Neural cell (in vitro differentiated cells): ENCODE results near the gene IL12RB1. TPM values are rescaled to one million over a fixed set of nuclear protein-coding genes. Genes with fewer than 3 reads are reported as not detected.
A peak's percentile ranks its signal among the peaks of the same experiment; 100 is the strongest.

ENCODE experiments used
- H2AFZ ChIP-seq: fragments of 200-600, 300-800 bp; sonication (generic), shearing (Covaris generic); 2 replicates; pipeline ENCODE4 v1.6.0; 2014; ENCODE audit warnings: low read depth, mild to moderate bottlenecking, antibody characterized with exemption, low read length, moderate library complexity
- H3F3A ChIP-seq: fragments of 200-600 bp; shearing (Covaris generic); 2 replicates; pipeline ENCODE4 v1.6.1; 2016; ENCODE audit warnings: mild to moderate bottlenecking, moderate library complexity, mixed read lengths, antibody characterized with exemption, low read length; ENCODE audit not compliant: insufficient read depth, poor library complexity, severe bottlenecking
- H3K27ac ChIP-seq: fragments of 200-600, 300-800 bp; sonication (generic), shearing (Covaris generic); 2 replicates; pipeline ENCODE4 v1.5.1; 2014; ENCODE audit warnings: mild to moderate bottlenecking, low read length, moderate library complexity
- H3K27me3 ChIP-seq: fragments of 300-800, 200-600 bp; sonication (generic), shearing (Covaris generic); 2 replicates; pipeline ENCODE4 v1.6.0; 2014; ENCODE audit warnings: mild to moderate bottlenecking, low read depth, low read length, moderate library complexity; ENCODE audit not compliant: insufficient read depth
- H3K36me3 ChIP-seq: fragments of 300-800, 200-600 bp; sonication (generic), shearing (Covaris generic); 2 replicates; pipeline ENCODE4 v1.5.1; 2014; ENCODE audit warnings: mild to moderate bottlenecking, antibody characterized with exemption, low read length, moderate library complexity; ENCODE audit not compliant: insufficient read depth
- H3K4me2 ChIP-seq: fragments of 300-800, 200-600 bp; sonication (generic), shearing (Covaris generic); 2 replicates; pipeline ENCODE4 v1.6.0; 2014; ENCODE audit warnings: mild to moderate bottlenecking, low read length
- H3K4me3 ChIP-seq: fragments of 300-800, 200-600 bp; sonication (generic), shearing (Covaris generic); 2 replicates; pipeline ENCODE4 v1.5.1; 2014; ENCODE audit warnings: mild to moderate bottlenecking, low read length, moderate library complexity
- H3K79me2 ChIP-seq: fragments of 200-600 bp; shearing (Covaris generic); replicated peaks from 2 replicates; pipeline ENCODE4 v1.6.0; 2014; ENCODE audit warnings: mild to moderate bottlenecking, low read length, moderate library complexity; ENCODE audit not compliant: insufficient read depth
- H3K9ac ChIP-seq: fragments of 300-800, 200-600 bp; sonication (generic), shearing (Covaris generic); 2 replicates; pipeline ENCODE4 v1.6.1; 2016; ENCODE audit warnings: mild to moderate bottlenecking, low read length, mixed read lengths
- H3K9me2 ChIP-seq: fragments of 200-600 bp; shearing (Covaris generic); 2 replicates; pipeline ENCODE4 v1.6.1; 2016; ENCODE audit warnings: mild to moderate bottlenecking, low read length, mixed read lengths; ENCODE audit not compliant: insufficient read depth
- H3K9me3 ChIP-seq: fragments of 200-600, 300-800 bp; sonication (generic), shearing (Covaris generic); 2 replicates; pipeline ENCODE4 v1.6.1; 2016; ENCODE audit warnings: mild to moderate bottlenecking, mixed run types, low read length, moderate library complexity, mixed read lengths
- H4K20me1 ChIP-seq: fragments of 200-600 bp; shearing (Covaris generic); 2 replicates; pipeline ENCODE4 v1.6.1; 2016; ENCODE audit warnings: mild to moderate bottlenecking, mixed run types; ENCODE audit not compliant: insufficient read depth
- EP300 ChIP-seq: fragments of 450-650 bp; conservative IDR thresholded peaks from 2 replicates; pipeline ENCODE4 v1.6.1; 2014; ENCODE audit warnings: antibody characterized with exemption, mild to moderate bottlenecking, moderate library complexity; ENCODE audit not compliant: poor library complexity, severe bottlenecking
- EZH2 ChIP-seq: fragments of 200-600, 300-800 bp; shearing (Covaris generic), sonication (generic); IDR thresholded peaks from 2 replicates; pipeline ENCODE4 v1.6.1; 2014; ENCODE audit warnings: antibody characterized with exemption, low read length, borderline replicate concordance, mild to moderate bottlenecking; ENCODE audit not compliant: insufficient read depth, poor library complexity, severe bottlenecking
- MXI1 ChIP-seq: fragments of 450-650 bp; conservative IDR thresholded peaks from 2 replicates; pipeline ENCODE4 v1.6.1; 2014; ENCODE audit warnings: antibody characterized with exemption, mild to moderate bottlenecking; ENCODE audit not compliant: poor library complexity, severe bottlenecking
- POLR2AphosphoS5 ChIP-seq: IDR thresholded peaks from 2 replicates; pipeline ENCODE4 v1.6.1; 2012
- RAD21 ChIP-seq: fragments of 450-650 bp; conservative IDR thresholded peaks from 2 replicates; pipeline ENCODE4 v1.6.1; 2014; ENCODE audit warnings: antibody characterized with exemption, mild to moderate bottlenecking, moderate library complexity
- SMC3 ChIP-seq: fragments of 450-650 bp; conservative IDR thresholded peaks from 2 replicates; pipeline ENCODE4 v1.6.1; 2014; ENCODE audit warnings: antibody characterized with exemption, mild to moderate bottlenecking, moderate library complexity; ENCODE audit not compliant: poor library complexity
- TAF1 ChIP-seq: IDR thresholded peaks from 2 replicates; pipeline ENCODE4 v1.6.1; 2012; ENCODE audit warnings: low read depth
- polyA plus RNA-seq: library from polyadenylated mRNA; depleted of rRNA; stranded (reverse); fragments of >200 nt; gene quantifications from 2 replicates; pipeline ENCODE4 v1.2.3, GENCODE V29; 2014
- TF ChIP-seq, protein P1 (sequence below): fragments of 450-650 bp; IDR thresholded peaks from 2 replicates; pipeline ENCODE4 v1.5.1; 2014; ENCODE audit warnings: antibody characterized with exemption, mild to moderate bottlenecking, moderate library complexity; ENCODE audit not compliant: poor library complexity, severe bottlenecking
- TF ChIP-seq, protein P2 (sequence below): IDR thresholded peaks from 2 replicates; pipeline ENCODE4 v1.6.1; 2012; ENCODE audit warnings: borderline replicate concordance

Gene IL12RB1
- polyA plus RNA-seq, 1 donor from 2014 or later = not detected

GRCh38 chr19:18117364-18117691 lies 30.6 kb upstream of the IL12RB1 start:
- H3K27me3 ChIP-seq = no peaks in the 10 kb centered on the region
- no peak overlapping the region for H3K27ac ChIP-seq
- no peaks in the 10 kb centered on the region for H4K20me1 ChIP-seq
- TF ChIP-seq, protein P1, sequence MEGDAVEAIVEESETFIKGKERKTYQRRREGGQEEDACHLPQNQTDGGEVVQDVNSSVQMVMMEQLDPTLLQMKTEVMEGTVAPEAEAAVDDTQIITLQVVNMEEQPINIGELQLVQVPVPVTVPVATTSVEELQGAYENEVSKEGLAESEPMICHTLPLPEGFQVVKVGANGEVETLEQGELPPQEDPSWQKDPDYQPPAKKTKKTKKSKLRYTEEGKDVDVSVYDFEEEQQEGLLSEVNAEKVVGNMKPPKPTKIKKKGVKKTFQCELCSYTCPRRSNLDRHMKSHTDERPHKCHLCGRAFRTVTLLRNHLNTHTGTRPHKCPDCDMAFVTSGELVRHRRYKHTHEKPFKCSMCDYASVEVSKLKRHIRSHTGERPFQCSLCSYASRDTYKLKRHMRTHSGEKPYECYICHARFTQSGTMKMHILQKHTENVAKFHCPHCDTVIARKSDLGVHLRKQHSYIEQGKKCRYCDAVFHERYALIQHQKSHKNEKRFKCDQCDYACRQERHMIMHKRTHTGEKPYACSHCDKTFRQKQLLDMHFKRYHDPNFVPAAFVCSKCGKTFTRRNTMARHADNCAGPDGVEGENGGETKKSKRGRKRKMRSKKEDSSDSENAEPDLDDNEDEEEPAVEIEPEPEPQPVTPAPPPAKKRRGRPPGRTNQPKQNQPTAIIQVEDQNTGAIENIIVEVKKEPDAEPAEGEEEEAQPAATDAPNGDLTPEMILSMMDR = no peak
- TF ChIP-seq TAF1 = peak; percentile 38
- TF ChIP-seq SMC3 = no peak
- peaks cover 8% of the 10 kb centered on the region for H3K79me2 ChIP-seq
- peak overlapping the region; percentile 64 for H3K4me2 ChIP-seq
- H2AFZ ChIP-seq = no peak overlapping the region
- H3K9me2 ChIP-seq = no peaks in the 10 kb centered on the region
- H3K9me3 ChIP-seq = no peaks in the 10 kb centered on the region
- no peaks in the 10 kb centered on the region for H3K36me3 ChIP-seq
- peak overlapping the region; percentile 95 for H3K4me3 ChIP-seq
- peak overlapping the region; percentile 85 for H3K9ac ChIP-seq
- no peaks in the 10 kb centered on the region for H3F3A ChIP-seq

- H3K4me3 ChIP-seq = no peak overlapping the region
- peaks cover 12% of the 10 kb centered on the region for H3K27me3 ChIP-seq
- H3K9me2 ChIP-seq = no peaks in the 10 kb centered on the region
- no peaks in the 10 kb centered on the region for H3K9me3 ChIP-seq
- no peaks in the 10 kb centered on the region for H3K36me3 ChIP-seq
- no peak overlapping the region for H3K9ac ChIP-seq
- no peak overlapping the region for H2AFZ ChIP-seq
- H3K27ac ChIP-seq = no peak overlapping the region
- no peak overlapping the region for H3K4me2 ChIP-seq
- TF ChIP-seq, protein P1 = no peak
- TF ChIP-seq SMC3 = no peak
- TF ChIP-seq TAF1 = no peak
- TF ChIP-seq RAD21 = no peak
- TF ChIP-seq, protein P2, sequence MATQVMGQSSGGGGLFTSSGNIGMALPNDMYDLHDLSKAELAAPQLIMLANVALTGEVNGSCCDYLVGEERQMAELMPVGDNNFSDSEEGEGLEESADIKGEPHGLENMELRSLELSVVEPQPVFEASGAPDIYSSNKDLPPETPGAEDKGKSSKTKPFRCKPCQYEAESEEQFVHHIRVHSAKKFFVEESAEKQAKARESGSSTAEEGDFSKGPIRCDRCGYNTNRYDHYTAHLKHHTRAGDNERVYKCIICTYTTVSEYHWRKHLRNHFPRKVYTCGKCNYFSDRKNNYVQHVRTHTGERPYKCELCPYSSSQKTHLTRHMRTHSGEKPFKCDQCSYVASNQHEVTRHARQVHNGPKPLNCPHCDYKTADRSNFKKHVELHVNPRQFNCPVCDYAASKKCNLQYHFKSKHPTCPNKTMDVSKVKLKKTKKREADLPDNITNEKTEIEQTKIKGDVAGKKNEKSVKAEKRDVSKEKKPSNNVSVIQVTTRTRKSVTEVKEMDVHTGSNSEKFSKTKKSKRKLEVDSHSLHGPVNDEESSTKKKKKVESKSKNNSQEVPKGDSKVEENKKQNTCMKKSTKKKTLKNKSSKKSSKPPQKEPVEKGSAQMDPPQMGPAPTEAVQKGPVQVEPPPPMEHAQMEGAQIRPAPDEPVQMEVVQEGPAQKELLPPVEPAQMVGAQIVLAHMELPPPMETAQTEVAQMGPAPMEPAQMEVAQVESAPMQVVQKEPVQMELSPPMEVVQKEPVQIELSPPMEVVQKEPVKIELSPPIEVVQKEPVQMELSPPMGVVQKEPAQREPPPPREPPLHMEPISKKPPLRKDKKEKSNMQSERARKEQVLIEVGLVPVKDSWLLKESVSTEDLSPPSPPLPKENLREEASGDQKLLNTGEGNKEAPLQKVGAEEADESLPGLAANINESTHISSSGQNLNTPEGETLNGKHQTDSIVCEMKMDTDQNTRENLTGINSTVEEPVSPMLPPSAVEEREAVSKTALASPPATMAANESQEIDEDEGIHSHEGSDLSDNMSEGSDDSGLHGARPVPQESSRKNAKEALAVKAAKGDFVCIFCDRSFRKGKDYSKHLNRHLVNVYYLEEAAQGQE = no peak
- no peak for TF ChIP-seq EP300
- no peak for TF ChIP-seq MXI1
- TF ChIP-seq EZH2 = no peak
- TF ChIP-seq POLR2AphosphoS5 = no peak
- H3F3A ChIP-seq = no peaks in the 10 kb centered on the region
- no peaks in the 10 kb centered on the region for H4K20me1 ChIP-seq
- H3K79me2 ChIP-seq = peaks cover 8% of the 10 kb centered on the region
Observed at GRCh38 chr19:18114483-18114882, 27.7 kb upstream of the IL12RB1 start.
